ENCODE measurements around the gene SORCS2.

GRCh38 chr4:7487998-7488671, 295.8 kb downstream of the SORCS2 start:
- no peak for TF ChIP-seq CTCF (IDR thresholded peaks at IDR 0.05)
- no peak for TF ChIP-seq EZH2 (IDR thresholded peaks at IDR 0.05)

Measured in neural progenitor cell (in vitro differentiated cells).